GM12878 (cell line): ENCODE measurements around the gene TAPBPL. TPM values are rescaled to one million over a fixed set of nuclear protein-coding genes. Genes with fewer than 3 reads are reported as not detected.

Source experiments
- ATF7 ChIP-seq: fragments of 450-650 bp; IDR thresholded peaks from 2 replicates; pipeline ENCODE4 v1.6.1; 2016; ENCODE audit warnings: low read depth, mild to moderate bottlenecking
- EP300 ChIP-seq, 2 experiments: fragments of 150-350 bp in 1 of 2; IDR thresholded peaks; 2 replicates each; pipeline ENCODE4 v1.6.1; 2011 to 2012; ENCODE audit warnings: low read depth in 2 of 2, low read length in 2 of 2, borderline replicate concordance in 1 of 2, improper control_type of control experiment in 1 of 2, inconsistent platforms in 1 of 2; ENCODE audit not compliant: control insufficient read depth in 1 of 2
- GATAD2B ChIP-seq: fragments of 450-650 bp; conservative IDR thresholded peaks from 2 replicates; pipeline ENCODE4 v1.6.1; 2017; ENCODE audit warnings: low read depth, mild to moderate bottlenecking, moderate library complexity
- HCFC1 ChIP-seq: fragments of 150-350 bp; IDR thresholded peaks from 2 replicates; pipeline ENCODE4 v1.6.1; 2014; ENCODE audit warnings: low read length
- IKZF2 ChIP-seq, 2 experiments: fragments of 450-650 bp; IDR thresholded peaks; 2 replicates each; pipeline ENCODE4 v1.6.1; 2017; ENCODE audit warnings: mild to moderate bottlenecking in 2 of 2, moderate library complexity in 2 of 2
- IRF4 ChIP-seq: IDR thresholded peaks from 2 replicates; pipeline ENCODE4 v1.6.1; 2011; ENCODE audit warnings: low read depth, low read length
- JUND ChIP-seq: IDR thresholded peaks from 2 replicates; pipeline ENCODE4 v1.6.1; 2012; ENCODE audit warnings: low read depth, mild to moderate bottlenecking, low read length, improper control_type of control experiment, moderate library complexity
- MYC ChIP-seq: IDR thresholded peaks from 2 replicates; pipeline ENCODE4 v1.6.1; 2011; ENCODE audit warnings: mild to moderate bottlenecking, low read length, moderate library complexity, inconsistent platforms; ENCODE audit not compliant: insufficient read depth, insufficient replicate concordance, insufficient read length, severe bottlenecking
- NFYA ChIP-seq: IDR thresholded peaks from 2 replicates; pipeline ENCODE4 v1.6.1; 2011; ENCODE audit warnings: low read depth, mild to moderate bottlenecking, low read length, improper control_type of control experiment, borderline replicate concordance
- POLR2A ChIP-seq: IDR thresholded peaks from 2 replicates; pipeline ENCODE4 v1.6.1; 2011; ENCODE audit warnings: low read depth, mild to moderate bottlenecking, low read length
- SP1 ChIP-seq: IDR thresholded peaks from one replicate; pipeline ENCODE4 v1.6.1; 2011; ENCODE audit warnings: low read depth, low read length
- TAF1 ChIP-seq: IDR thresholded peaks from 2 replicates; pipeline ENCODE4 v1.6.1; 2011; ENCODE audit warnings: mild to moderate bottlenecking, low read depth, low read length, borderline replicate concordance
- ZNF24 ChIP-seq: fragments of 450-650 bp; IDR thresholded peaks from 2 replicates; pipeline ENCODE4 v1.6.1; 2017; ENCODE audit warnings: antibody characterized with exemption, mild to moderate bottlenecking
- polyA plus RNA-seq, 11 experiments: library from polyadenylated mRNA; depleted of rRNA in 4 of 11; unstranded in 6 of 11; stranded (reverse) in 5 of 11; fragments of >200 nt; fragmentation: Nextera tagmentation in 4 of 11; fragmentation: Illumina TruSeq in 1 of 11; extraction: Ambion mirVana in 4 of 11; extraction: Trizol in 1 of 11; gene quantifications; 1 replicate in 1 of 11; 2 replicates in 10 of 11; pipeline versions ENCODE4 v1.2.1 to v1.2.3, GENCODE V29; 2011 to 2016; ENCODE audit warnings: inconsistent platforms in 2 of 11, missing spikeins in 2 of 11, low read depth in 1 of 11
- total RNA-seq, 4 experiments: library from RNA; depleted of rRNA in 3 of 4; stranded (reverse); fragments of >200 nt in 3 of 4; fragmentation: Illumina TruSeq in 1 of 4; extraction: Trizol in 1 of 4; gene quantifications; 2 replicates each; pipeline versions ENCODE4 v1.2.1 to v1.2.3, GENCODE V29; 2013 to 2021
- TF ChIP-seq, protein P1 (sequence below): fragments of 150-350 bp; IDR thresholded peaks from 2 replicates; pipeline ENCODE4 v1.6.1; 2016; ENCODE audit warnings: low read depth, low read length
- TF ChIP-seq, protein P2 (sequence below): fragments of 450-650 bp; formaldehyde crosslinking; IDR thresholded peaks from 2 replicates; pipeline ENCODE4 v1.5.0; 2022; ENCODE audit warnings: mild to moderate bottlenecking, missing genetic modification characterization
- TF ChIP-seq, protein P3 (sequence below): fragments of 450-650 bp; IDR thresholded peaks from 2 replicates; pipeline ENCODE4 v1.6.1; 2016; ENCODE audit warnings: mild to moderate bottlenecking
- TF ChIP-seq, protein P4 (sequence below): IDR thresholded peaks from 2 replicates; pipeline ENCODE4 v1.6.1; 2011; ENCODE audit warnings: borderline replicate concordance, low read depth, mild to moderate bottlenecking, moderate library complexity, mixed read lengths, low read length; ENCODE audit not compliant: insufficient read depth; ENCODE audit errors: extremely low read length
- TF ChIP-seq, protein P5 (sequence below): fragments of 450-650 bp; IDR thresholded peaks from 2 replicates; pipeline ENCODE4 v1.6.1; 2018; ENCODE audit warnings: borderline replicate concordance, mild to moderate bottlenecking; ENCODE audit not compliant: partially characterized antibody

TAPBPL gene
- total and polyA plus RNA-seq, 10 of the 15 experiments (the other 5 are each of a cell fraction or from before 2014, with no cell fraction given), result 12.4 to 45.0 (median 29.9) TPM

DNA sequence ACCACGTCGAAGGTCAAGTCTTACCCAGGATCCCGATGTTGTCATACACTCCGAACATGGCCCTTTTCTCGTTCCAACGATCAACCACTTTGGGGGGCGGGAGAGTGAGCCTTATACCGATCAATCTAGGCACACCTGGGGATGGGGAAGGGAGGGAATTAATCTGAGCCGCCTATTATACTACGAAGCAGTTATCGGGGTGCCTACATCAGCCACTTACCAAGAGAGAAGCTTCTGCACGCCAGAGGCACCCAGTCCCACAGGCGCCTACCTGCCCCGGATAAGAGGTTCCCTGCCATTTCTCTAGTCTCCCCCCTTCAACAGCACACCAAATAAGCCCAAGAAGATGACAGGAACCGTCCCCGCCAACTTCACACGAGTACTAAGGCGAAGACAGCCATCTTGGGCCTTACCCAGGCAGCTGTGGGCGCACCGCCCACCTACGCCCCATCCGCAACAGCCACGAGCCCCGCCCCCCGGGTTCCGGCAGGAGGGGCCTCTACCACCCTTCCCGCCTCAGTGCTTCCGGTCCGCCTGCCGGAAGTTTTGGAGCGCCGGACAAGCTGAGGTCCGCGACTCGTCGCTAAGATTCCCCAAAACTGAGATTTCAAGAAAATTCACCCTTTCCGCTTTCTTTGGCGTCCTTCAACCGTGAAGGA lies 41.1 kb downstream of the TAPBPL start, which contains the start of gene MRPL51 (continued):
- TF ChIP-seq, protein P1, sequence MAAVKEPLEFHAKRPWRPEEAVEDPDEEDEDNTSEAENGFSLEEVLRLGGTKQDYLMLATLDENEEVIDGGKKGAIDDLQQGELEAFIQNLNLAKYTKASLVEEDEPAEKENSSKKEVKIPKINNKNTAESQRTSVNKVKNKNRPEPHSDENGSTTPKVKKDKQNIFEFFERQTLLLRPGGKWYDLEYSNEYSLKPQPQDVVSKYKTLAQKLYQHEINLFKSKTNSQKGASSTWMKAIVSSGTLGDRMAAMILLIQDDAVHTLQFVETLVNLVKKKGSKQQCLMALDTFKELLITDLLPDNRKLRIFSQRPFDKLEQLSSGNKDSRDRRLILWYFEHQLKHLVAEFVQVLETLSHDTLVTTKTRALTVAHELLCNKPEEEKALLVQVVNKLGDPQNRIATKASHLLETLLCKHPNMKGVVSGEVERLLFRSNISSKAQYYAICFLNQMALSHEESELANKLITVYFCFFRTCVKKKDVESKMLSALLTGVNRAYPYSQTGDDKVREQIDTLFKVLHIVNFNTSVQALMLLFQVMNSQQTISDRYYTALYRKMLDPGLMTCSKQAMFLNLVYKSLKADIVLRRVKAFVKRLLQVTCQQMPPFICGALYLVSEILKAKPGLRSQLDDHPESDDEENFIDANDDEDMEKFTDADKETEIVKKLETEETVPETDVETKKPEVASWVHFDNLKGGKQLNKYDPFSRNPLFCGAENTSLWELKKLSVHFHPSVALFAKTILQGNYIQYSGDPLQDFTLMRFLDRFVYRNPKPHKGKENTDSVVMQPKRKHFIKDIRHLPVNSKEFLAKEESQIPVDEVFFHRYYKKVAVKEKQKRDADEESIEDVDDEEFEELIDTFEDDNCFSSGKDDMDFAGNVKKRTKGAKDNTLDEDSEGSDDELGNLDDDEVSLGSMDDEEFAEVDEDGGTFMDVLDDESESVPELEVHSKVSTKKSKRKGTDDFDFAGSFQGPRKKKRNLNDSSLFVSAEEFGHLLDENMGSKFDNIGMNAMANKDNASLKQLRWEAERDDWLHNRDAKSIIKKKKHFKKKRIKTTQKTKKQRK, result no peak
- TF ChIP-seq IKZF2 (IDR thresholded peaks at IDR 0.05), result no peak; a peak in 1 of 4 replicates
- TF ChIP-seq, protein P2, sequence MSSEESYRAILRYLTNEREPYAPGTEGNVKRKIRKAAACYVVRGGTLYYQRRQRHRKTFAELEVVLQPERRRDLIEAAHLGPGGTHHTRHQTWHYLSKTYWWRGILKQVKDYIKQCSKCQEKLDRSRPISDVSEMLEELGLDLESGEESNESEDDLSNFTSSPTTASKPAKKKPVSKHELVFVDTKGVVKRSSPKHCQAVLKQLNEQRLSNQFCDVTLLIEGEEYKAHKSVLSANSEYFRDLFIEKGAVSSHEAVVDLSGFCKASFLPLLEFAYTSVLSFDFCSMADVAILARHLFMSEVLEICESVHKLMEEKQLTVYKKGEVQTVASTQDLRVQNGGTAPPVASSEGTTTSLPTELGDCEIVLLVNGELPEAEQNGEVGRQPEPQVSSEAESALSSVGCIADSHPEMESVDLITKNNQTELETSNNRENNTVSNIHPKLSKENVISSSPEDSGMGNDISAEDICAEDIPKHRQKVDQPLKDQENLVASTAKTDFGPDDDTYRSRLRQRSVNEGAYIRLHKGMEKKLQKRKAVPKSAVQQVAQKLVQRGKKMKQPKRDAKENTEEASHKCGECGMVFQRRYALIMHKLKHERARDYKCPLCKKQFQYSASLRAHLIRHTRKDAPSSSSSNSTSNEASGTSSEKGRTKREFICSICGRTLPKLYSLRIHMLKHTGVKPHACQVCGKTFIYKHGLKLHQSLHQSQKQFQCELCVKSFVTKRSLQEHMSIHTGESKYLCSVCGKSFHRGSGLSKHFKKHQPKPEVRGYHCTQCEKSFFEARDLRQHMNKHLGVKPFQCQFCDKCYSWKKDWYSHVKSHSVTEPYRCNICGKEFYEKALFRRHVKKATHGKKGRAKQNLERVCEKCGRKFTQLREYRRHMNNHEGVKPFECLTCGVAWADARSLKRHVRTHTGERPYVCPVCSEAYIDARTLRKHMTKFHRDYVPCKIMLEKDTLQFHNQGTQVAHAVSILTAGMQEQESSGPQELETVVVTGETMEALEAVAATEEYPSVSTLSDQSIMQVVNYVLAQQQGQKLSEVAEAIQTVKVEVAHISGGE, result peak; percentile 82
- TF ChIP-seq, protein P3, sequence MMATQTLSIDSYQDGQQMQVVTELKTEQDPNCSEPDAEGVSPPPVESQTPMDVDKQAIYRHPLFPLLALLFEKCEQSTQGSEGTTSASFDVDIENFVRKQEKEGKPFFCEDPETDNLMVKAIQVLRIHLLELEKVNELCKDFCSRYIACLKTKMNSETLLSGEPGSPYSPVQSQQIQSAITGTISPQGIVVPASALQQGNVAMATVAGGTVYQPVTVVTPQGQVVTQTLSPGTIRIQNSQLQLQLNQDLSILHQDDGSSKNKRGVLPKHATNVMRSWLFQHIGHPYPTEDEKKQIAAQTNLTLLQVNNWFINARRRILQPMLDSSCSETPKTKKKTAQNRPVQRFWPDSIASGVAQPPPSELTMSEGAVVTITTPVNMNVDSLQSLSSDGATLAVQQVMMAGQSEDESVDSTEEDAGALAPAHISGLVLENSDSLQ, result peak; percentile 70; the same call in 1 of the 2 replicates
- peak; percentile 87 for TF ChIP-seq POLR2A
- TF ChIP-seq ZNF24, result no peak
- TF ChIP-seq MYC, result no peak
- TF ChIP-seq ATF7, result no peak; the same call in 1 of the 2 replicates
- TF ChIP-seq EP300 (IDR thresholded peaks at IDR 0.05; ENCODE audit: borderline replicate concordance in 1 of 2, control insufficient read depth in 1 of 2, low read depth in 2 of 2, low read length in 2 of 2), result no peak
- no peak for TF ChIP-seq NFYA
- TF ChIP-seq, protein P4, sequence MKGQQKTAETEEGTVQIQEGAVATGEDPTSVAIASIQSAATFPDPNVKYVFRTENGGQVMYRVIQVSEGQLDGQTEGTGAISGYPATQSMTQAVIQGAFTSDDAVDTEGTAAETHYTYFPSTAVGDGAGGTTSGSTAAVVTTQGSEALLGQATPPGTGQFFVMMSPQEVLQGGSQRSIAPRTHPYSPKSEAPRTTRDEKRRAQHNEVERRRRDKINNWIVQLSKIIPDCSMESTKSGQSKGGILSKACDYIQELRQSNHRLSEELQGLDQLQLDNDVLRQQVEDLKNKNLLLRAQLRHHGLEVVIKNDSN, result peak; percentile 9
- peak; percentile 90; the same call in 1 of the 2 replicates for TF ChIP-seq TAF1
- TF ChIP-seq GATAD2B, result 0 out of 2 replicates have a peak, but pooled peaks have one; percentile 37
- peak; percentile 56 for TF ChIP-seq SP1
- 0 out of 2 replicates have a peak, but pooled peaks have one; percentile 5 for TF ChIP-seq IRF4
- TF ChIP-seq, protein P5, sequence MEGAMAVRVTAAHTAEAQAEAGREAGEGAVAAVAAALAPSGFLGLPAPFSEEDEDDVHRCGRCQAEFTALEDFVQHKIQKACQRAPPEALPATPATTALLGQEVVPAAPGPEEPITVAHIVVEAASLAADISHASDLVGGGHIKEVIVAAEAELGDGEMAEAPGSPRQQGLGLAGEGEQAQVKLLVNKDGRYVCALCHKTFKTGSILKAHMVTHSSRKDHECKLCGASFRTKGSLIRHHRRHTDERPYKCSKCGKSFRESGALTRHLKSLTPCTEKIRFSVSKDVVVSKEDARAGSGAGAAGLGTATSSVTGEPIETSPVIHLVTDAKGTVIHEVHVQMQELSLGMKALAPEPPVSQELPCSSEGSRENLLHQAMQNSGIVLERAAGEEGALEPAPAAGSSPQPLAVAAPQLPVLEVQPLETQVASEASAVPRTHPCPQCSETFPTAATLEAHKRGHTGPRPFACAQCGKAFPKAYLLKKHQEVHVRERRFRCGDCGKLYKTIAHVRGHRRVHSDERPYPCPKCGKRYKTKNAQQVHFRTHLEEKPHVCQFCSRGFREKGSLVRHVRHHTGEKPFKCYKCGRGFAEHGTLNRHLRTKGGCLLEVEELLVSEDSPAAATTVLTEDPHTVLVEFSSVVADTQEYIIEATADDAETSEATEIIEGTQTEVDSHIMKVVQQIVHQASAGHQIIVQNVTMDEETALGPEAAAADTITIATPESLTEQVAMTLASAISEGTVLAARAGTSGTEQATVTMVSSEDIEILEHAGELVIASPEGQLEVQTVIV, result peak; percentile 76
- TF ChIP-seq HCFC1, result peak; percentile 63
- no peak for TF ChIP-seq JUND
